DOHH2 (cell line): ENCODE data around the gene MYH7B.

ENCODE experiments used
- CTCF ChIP-seq: fragments of 200-600 bp; sonication (generic); IDR thresholded peaks from one replicate; pipeline ENCODE4 v1.5.1; 2014; ENCODE audit warnings: antibody characterized with exemption, mild to moderate bottlenecking, low read depth, low read length; ENCODE audit not compliant: poor library complexity, severe bottlenecking
- EZH2phosphoT487 ChIP-seq: fragments of 200-600 bp; sonication (generic); IDR thresholded peaks from 2 replicates; pipeline ENCODE4 v1.6.1; 2017; ENCODE audit warnings: borderline replicate concordance, mild to moderate bottlenecking, antibody characterized with exemption, low read length, moderate library complexity, mixed read lengths

DNA sequence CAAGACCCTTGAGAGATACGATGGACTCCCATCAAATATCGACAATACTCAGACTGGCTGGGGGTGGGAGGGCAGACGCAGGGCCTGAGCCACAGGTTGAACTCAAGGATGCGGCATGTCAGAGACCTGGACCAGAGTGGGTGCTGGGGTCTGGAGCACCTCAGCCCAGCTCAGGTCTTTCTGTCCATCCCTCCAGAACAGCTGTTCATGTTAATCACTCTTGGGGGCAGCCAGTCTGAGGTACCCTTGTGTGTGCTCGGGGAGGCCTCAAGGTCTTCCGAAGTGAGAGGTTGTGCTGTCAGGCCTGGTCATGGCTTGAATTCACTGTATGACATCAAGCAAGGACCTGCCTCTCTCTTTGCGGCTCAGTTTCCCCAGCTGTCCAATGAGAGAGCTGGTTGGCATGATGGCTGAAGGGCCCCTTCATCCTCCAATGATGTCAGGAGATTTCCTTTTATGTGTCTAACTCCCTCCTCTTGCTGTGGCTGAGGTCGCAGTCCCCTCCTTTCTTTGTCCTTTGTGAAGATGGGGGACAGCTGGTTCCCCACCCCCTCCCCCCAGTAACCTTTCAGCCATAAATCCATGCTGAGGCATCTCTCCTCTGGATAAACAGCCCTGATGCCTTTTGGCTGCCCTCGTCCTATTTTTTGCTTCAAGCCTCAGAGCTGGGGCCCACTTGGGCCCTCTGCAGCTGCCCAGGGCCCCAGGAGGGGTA, 15.3 kb downstream of the MYH7B start:
- TF ChIP-seq CTCF = no peak
- TF ChIP-seq EZH2phosphoT487 = no peak
